ENCODE data around the gene PIAS1.

DNA sequence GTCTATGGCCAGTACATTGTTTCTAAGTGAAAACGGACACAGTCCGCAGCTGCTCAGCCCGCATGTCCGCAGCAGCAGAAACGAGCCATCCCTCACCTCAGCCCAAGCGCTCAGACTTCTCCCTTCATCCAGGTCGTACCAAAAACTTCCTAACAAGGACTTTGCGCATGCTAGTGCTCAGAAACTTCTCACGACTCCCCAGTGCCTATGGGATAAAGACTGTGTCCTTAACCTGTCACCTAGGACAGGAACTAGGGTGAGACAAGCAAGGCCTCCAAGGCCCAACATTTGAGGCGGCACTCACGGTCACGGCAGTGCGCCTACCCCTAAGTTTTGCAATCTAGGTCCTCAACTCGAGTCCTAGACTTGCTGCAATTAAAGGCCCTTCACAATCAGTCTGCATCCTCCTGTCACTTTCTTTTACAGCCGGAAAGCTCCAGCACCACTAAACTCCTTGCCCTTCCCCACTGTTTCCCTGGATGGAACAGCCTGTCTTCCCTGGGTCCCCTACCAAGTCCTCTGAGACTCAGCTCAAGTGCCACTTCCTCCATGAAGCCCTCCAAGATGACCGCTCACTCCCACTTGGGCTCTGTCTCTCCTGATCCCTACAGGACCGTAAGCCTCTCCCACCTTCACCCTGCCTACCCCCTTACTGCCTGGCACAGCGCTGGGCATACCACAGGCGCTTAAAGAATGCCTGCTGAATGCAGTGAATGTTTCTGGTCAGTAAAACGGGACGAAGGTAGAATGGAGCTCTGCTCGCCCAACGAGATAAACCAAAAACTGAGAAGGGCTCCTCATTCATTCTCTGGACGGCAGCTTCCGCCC, 174.2 kb downstream of the PIAS1 start:
- no peak for TF ChIP-seq KDM1A (IDR thresholded peaks at IDR 0.05; ENCODE audit: low read depth)
- TF ChIP-seq, protein P1, sequence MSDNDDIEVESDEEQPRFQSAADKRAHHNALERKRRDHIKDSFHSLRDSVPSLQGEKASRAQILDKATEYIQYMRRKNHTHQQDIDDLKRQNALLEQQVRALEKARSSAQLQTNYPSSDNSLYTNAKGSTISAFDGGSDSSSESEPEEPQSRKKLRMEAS (IDR thresholded peaks at IDR 0.05) = no peak
- TF ChIP-seq BHLHE40 (IDR thresholded peaks at IDR 0.05; ENCODE audit: low read depth, low read length) = no peak
- TF ChIP-seq, protein P2, sequence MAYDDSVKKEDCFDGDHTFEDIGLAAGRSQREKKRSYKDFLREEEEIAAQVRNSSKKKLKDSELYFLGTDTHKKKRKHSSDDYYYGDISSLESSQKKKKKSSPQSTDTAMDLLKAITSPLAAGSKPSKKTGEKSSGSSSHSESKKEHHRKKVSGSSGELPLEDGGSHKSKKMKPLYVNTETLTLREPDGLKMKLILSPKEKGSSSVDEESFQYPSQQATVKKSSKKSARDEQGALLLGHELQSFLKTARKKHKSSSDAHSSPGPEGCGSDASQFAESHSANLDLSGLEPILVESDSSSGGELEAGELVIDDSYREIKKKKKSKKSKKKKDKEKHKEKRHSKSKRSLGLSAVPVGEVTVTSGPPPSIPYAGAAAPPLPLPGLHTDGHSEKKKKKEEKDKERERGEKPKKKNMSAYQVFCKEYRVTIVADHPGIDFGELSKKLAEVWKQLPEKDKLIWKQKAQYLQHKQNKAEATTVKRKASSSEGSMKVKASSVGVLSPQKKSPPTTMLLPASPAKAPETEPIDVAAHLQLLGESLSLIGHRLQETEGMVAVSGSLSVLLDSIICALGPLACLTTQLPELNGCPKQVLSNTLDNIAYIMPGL (CRISPR knock-in tag; IDR thresholded peaks at IDR 0.05; ENCODE audit: borderline replicate concordance) = no peak
- TF ChIP-seq, protein P3, sequence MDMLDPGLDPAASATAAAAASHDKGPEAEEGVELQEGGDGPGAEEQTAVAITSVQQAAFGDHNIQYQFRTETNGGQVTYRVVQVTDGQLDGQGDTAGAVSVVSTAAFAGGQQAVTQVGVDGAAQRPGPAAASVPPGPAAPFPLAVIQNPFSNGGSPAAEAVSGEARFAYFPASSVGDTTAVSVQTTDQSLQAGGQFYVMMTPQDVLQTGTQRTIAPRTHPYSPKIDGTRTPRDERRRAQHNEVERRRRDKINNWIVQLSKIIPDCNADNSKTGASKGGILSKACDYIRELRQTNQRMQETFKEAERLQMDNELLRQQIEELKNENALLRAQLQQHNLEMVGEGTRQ (IDR thresholded peaks at IDR 0.05) = no peak
- TF ChIP-seq, protein P4, sequence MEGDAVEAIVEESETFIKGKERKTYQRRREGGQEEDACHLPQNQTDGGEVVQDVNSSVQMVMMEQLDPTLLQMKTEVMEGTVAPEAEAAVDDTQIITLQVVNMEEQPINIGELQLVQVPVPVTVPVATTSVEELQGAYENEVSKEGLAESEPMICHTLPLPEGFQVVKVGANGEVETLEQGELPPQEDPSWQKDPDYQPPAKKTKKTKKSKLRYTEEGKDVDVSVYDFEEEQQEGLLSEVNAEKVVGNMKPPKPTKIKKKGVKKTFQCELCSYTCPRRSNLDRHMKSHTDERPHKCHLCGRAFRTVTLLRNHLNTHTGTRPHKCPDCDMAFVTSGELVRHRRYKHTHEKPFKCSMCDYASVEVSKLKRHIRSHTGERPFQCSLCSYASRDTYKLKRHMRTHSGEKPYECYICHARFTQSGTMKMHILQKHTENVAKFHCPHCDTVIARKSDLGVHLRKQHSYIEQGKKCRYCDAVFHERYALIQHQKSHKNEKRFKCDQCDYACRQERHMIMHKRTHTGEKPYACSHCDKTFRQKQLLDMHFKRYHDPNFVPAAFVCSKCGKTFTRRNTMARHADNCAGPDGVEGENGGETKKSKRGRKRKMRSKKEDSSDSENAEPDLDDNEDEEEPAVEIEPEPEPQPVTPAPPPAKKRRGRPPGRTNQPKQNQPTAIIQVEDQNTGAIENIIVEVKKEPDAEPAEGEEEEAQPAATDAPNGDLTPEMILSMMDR (IDR thresholded peaks at IDR 0.05) = no peak
- no peak for TF ChIP-seq FOSL2 (IDR thresholded peaks at IDR 0.05)
- no peak for TF ChIP-seq FOSL2 (CRISPR knock-in tag; IDR thresholded peaks at IDR 0.05)
- TF ChIP-seq, protein P5, sequence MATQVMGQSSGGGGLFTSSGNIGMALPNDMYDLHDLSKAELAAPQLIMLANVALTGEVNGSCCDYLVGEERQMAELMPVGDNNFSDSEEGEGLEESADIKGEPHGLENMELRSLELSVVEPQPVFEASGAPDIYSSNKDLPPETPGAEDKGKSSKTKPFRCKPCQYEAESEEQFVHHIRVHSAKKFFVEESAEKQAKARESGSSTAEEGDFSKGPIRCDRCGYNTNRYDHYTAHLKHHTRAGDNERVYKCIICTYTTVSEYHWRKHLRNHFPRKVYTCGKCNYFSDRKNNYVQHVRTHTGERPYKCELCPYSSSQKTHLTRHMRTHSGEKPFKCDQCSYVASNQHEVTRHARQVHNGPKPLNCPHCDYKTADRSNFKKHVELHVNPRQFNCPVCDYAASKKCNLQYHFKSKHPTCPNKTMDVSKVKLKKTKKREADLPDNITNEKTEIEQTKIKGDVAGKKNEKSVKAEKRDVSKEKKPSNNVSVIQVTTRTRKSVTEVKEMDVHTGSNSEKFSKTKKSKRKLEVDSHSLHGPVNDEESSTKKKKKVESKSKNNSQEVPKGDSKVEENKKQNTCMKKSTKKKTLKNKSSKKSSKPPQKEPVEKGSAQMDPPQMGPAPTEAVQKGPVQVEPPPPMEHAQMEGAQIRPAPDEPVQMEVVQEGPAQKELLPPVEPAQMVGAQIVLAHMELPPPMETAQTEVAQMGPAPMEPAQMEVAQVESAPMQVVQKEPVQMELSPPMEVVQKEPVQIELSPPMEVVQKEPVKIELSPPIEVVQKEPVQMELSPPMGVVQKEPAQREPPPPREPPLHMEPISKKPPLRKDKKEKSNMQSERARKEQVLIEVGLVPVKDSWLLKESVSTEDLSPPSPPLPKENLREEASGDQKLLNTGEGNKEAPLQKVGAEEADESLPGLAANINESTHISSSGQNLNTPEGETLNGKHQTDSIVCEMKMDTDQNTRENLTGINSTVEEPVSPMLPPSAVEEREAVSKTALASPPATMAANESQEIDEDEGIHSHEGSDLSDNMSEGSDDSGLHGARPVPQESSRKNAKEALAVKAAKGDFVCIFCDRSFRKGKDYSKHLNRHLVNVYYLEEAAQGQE (IDR thresholded peaks at IDR 0.05) = no peak
- TF ChIP-seq POLR2A (IDR thresholded peaks at IDR 0.05; ENCODE audit: low read length) = no peak
- no peak for TF ChIP-seq ESRRA (IDR thresholded peaks at IDR 0.05; ENCODE audit: borderline replicate concordance, low read length)
- no peak for TF ChIP-seq TP53 (CRISPR knock-in tag; IDR thresholded peaks at IDR 0.05)
- TF ChIP-seq CEBPB (IDR thresholded peaks at IDR 0.05) = no peak
- TF ChIP-seq, protein P6, sequence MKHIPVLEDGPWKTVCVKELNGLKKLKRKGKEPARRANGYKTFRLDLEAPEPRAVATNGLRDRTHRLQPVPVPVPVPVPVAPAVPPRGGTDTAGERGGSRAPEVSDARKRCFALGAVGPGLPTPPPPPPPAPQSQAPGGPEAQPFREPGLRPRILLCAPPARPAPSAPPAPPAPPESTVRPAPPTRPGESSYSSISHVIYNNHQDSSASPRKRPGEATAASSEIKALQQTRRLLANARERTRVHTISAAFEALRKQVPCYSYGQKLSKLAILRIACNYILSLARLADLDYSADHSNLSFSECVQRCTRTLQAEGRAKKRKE (CRISPR knock-in tag; IDR thresholded peaks at IDR 0.05; ENCODE audit: low read depth) = no peak
- peak; percentile 99 for TF ChIP-seq ZFP36 (IDR thresholded peaks at IDR 0.05; ENCODE audit: borderline replicate concordance, partially characterized antibody)
